Keratinocyte (primary cell): ENCODE results near the gene SPATA24. TPM values are rescaled to one million over a fixed set of nuclear protein-coding genes. Genes with fewer than 3 reads are reported as not detected.

Source experiments
- DNase-seq: peaks from one replicate; pipeline ENCODE4 v3.0.0-alpha.2; 2011; ENCODE audit warnings: low read depth, missing footprints, low spot score
- FAIRE-seq: peaks from 2 replicates; lab custom pipeline; 2011; peaks lifted over from hg19 to GRCh38; lab: Jason Lieb, UNC
- H2AFZ ChIP-seq: 2 replicates; pipeline ENCODE4 v1.6.0; 2012; ENCODE audit warnings: low read length, control low read depth, inconsistent platforms; ENCODE audit not compliant: control insufficient read depth
- H3K27ac ChIP-seq: 2 replicates; pipeline ENCODE4 v1.5.1; 2011; ENCODE audit warnings: low read length; ENCODE audit not compliant: control insufficient read depth, insufficient read depth
- H3K27me3 ChIP-seq: 3 replicates; pipeline ENCODE4 v1.6.0; 2011; ENCODE audit warnings: low read length; ENCODE audit not compliant: control insufficient read depth, insufficient read depth; ENCODE audit errors: extremely low read depth
- H3K36me3 ChIP-seq, 2 experiments: 2 replicates in 1 of 2; 3 replicates in 1 of 2; pipeline ENCODE4 v1.5.1; 2011; ENCODE audit warnings: low read length in 2 of 2, mild to moderate bottlenecking in 1 of 2; ENCODE audit not compliant: control insufficient read depth in 2 of 2, insufficient read depth in 2 of 2; ENCODE audit errors: extremely low read depth in 1 of 2
- H3K4me1 ChIP-seq: 3 replicates; pipeline ENCODE4 v1.5.1; 2011; ENCODE audit warnings: low read length; ENCODE audit not compliant: control insufficient read depth, insufficient read depth; ENCODE audit errors: extremely low read depth
- H3K4me2 ChIP-seq: 3 replicates; pipeline ENCODE4 v1.6.0; 2011; ENCODE audit warnings: low read depth, low read length; ENCODE audit not compliant: control insufficient read depth, insufficient read depth; ENCODE audit errors: extremely low read depth
- H3K4me3 ChIP-seq, 3 experiments: fragments of 200-600 bp in 1 of 3; sonication (generic) in 1 of 3; 2 replicates in 2 of 3; 3 replicates in 1 of 3; pipeline ENCODE4 v1.5.1; 2011 to 2016; ENCODE audit warnings: low read length in 3 of 3, mild to moderate bottlenecking in 3 of 3, control low read depth in 2 of 3, inconsistent platforms in 1 of 3, low read depth in 1 of 3, mixed read lengths in 1 of 3, mixed run types in 1 of 3, moderate library complexity in 1 of 3; ENCODE audit not compliant: control insufficient read depth in 2 of 3, insufficient read depth in 2 of 3; ENCODE audit errors: extremely low read depth in 1 of 3
- H3K79me2 ChIP-seq: 2 replicates; pipeline ENCODE4 v1.6.0; 2012; ENCODE audit warnings: low read length; ENCODE audit not compliant: control insufficient read depth, insufficient read depth
- H3K9ac ChIP-seq: 3 replicates; pipeline ENCODE4 v1.6.0; 2011; ENCODE audit warnings: low read length; ENCODE audit not compliant: control insufficient read depth, insufficient read depth; ENCODE audit errors: extremely low read depth
- H3K9me1 ChIP-seq: 3 replicates; pipeline ENCODE4 v1.6.0; 2011; ENCODE audit warnings: low read length; ENCODE audit not compliant: control insufficient read depth, insufficient read depth; ENCODE audit errors: extremely low read depth
- H3K9me3 ChIP-seq: 2 replicates; pipeline ENCODE4 v1.5.1; 2012; ENCODE audit warnings: low read depth, low read length; ENCODE audit not compliant: control insufficient read depth
- H4K20me1 ChIP-seq: 3 replicates; pipeline ENCODE4 v1.6.0; 2011; ENCODE audit warnings: low read length; ENCODE audit not compliant: control insufficient read depth, insufficient read depth; ENCODE audit errors: extremely low read depth
- EZH2 ChIP-seq: IDR thresholded peaks from one replicate; pipeline ENCODE4 v1.6.1; 2012; ENCODE audit warnings: inconsistent platforms, mild to moderate bottlenecking, low read length, moderate library complexity
- dilution Hi-C: fragments of 300-500 bp; cut with MboI; formaldehyde crosslinking; loops from one replicate; pipeline ENCODE4 v1.7.0; 2020; ENCODE audit warnings: low sequenced_read_pairs; ENCODE audit not compliant: extremely low pct_ligation_motif_present
- polyA plus RNA-seq, 5 experiments: library from polyadenylated mRNA; depleted of rRNA in 3 of 5; stranded (reverse) in 3 of 5; stranded (forward) in 1 of 5; unstranded in 1 of 5; fragments of >200 nt; gene quantifications; 1 replicate in 1 of 5; 2 replicates in 3 of 5; 3 replicates in 1 of 5; pipeline versions ENCODE4 v1.2.1 to v1.2.3, GENCODE V29; 2011 to 2012; ENCODE audit warnings: missing spikeins in 2 of 5, low read depth in 1 of 5, low replicate concordance in 1 of 5
- TF ChIP-seq, protein P1 (sequence below), 3 experiments: IDR thresholded peaks in 1 of 3; conservative IDR thresholded peaks in 1 of 3; optimal IDR thresholded peaks in 1 of 3; 2 replicates in 2 of 3; 3 replicates in 1 of 3; pipeline versions ENCODE3 to v1.5.1; 2011; ENCODE audit warnings: low read length in 3 of 3, mild to moderate bottlenecking in 3 of 3, moderate library complexity in 2 of 3, control low read depth in 1 of 3, inconsistent platforms in 1 of 3; ENCODE audit not compliant: insufficient read depth in 2 of 3; ENCODE audit errors: extremely low read depth in 1 of 3

The SPATA24 gene
- polyA plus RNA-seq, 1 donor (not counting 4 experiments of a cell fraction or from before 2014, with no cell fraction given): 4.9 TPM

DNA sequence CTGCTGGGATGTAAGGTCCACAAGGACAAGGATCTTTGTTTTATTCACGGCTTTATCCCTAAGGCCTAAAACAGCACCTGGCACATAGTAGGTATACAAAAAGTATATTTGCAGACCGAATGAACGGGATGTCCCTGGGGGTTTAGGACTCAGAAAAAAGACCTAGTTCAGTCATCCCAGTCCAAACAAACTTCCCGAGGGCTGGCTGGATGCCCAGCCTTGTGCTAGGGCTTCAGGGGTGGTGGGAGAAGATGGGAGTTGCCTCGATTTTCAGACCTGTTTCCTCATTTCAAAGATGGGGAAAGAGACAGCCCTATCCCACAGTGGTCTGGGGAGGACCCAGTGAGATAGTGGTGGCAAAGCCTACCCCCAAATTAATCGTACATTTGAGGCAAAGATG is 6.0 kb downstream of the SPATA24 start:
- FAIRE-seq (no peak), DNase-seq (no peak)
- H2AFZ ChIP-seq: no peak overlapping the region
- no peaks in the 10 kb centered on the region for H3K27me3 ChIP-seq
- H3K27ac ChIP-seq: no peak overlapping the region
- no peak overlapping the region for H3K9ac ChIP-seq
- no peak overlapping the region for H3K4me2 ChIP-seq
- H3K79me2 ChIP-seq: peaks cover 15% of the 10 kb centered on the region
- no peak overlapping the region for H3K4me3 ChIP-seq
- H3K9me3 ChIP-seq: no peaks in the 10 kb centered on the region
- dilution Hi-C loops: no loop called here
- H4K20me1 ChIP-seq: no peaks in the 10 kb centered on the region
- no peaks in the 10 kb centered on the region for H3K9me1 ChIP-seq
- peaks cover 8% of the 10 kb centered on the region for H3K4me1 ChIP-seq
- no peak for TF ChIP-seq EZH2
- TF ChIP-seq, protein P1, sequence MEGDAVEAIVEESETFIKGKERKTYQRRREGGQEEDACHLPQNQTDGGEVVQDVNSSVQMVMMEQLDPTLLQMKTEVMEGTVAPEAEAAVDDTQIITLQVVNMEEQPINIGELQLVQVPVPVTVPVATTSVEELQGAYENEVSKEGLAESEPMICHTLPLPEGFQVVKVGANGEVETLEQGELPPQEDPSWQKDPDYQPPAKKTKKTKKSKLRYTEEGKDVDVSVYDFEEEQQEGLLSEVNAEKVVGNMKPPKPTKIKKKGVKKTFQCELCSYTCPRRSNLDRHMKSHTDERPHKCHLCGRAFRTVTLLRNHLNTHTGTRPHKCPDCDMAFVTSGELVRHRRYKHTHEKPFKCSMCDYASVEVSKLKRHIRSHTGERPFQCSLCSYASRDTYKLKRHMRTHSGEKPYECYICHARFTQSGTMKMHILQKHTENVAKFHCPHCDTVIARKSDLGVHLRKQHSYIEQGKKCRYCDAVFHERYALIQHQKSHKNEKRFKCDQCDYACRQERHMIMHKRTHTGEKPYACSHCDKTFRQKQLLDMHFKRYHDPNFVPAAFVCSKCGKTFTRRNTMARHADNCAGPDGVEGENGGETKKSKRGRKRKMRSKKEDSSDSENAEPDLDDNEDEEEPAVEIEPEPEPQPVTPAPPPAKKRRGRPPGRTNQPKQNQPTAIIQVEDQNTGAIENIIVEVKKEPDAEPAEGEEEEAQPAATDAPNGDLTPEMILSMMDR (optimal IDR thresholded peaks at IDR 0.05 in 1 of 3, IDR thresholded peaks at IDR 0.05 in 1 of 3, conservative IDR thresholded peaks at IDR 0.05 in 1 of 3; ENCODE audit: extremely low read depth in 1 of 3, insufficient read depth in 2 of 3, low read length in 3 of 3): no peak
- H3K36me3 ChIP-seq: peaks cover 1 to 4% of the 10 kb centered on the region in 2 experiments

DNA sequence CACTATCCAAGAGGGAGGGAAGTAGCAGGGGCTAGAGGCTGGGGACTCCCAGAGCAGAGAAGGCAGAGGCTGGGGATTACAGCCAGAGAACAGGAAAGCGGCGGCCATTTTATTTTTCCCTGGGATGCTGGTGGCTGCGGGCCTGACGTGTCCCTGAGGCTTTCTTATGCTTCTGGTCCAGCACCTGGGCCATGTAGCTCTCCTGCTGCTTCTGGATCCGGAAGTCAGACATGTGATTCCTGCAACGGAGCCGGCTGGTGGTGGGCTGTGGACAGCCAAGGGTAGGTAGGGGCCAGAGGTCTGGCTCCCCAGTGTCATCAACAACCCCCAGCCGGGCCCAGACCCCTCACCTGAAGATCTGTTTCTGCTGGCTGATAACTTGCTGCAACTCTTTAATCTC is 7.2 kb downstream of the SPATA24 start:
- Histone ChIP-seq H3K36me3 (peaks cover 1 to 4% of the 10 kb centered on the region in 2 experiments), H3K4me2 (no peak overlapping the region), H3K4me1 (peaks cover 7% of the 10 kb centered on the region), H4K20me1 (no peaks in the 10 kb centered on the region), H3K27me3 (no peaks in the 10 kb centered on the region), H3K27ac (no peak overlapping the region), H3K4me3 (no peak overlapping the region), H3K9me1 (no peaks in the 10 kb centered on the region), H3K9ac (no peak overlapping the region), H3K79me2 (peaks cover 15% of the 10 kb centered on the region), H2AFZ (no peak overlapping the region), H3K9me3 (no peaks in the 10 kb centered on the region)
- no peak for FAIRE-seq
- TF ChIP-seq, protein P1 (optimal IDR thresholded peaks at IDR 0.05 in 1 of 3, IDR thresholded peaks at IDR 0.05 in 1 of 3, conservative IDR thresholded peaks at IDR 0.05 in 1 of 3; ENCODE audit: extremely low read depth in 1 of 3, insufficient read depth in 2 of 3, low read length in 3 of 3): no peak
- no peak for TF ChIP-seq EZH2
- no peak for DNase-seq
- dilution Hi-C loops: no loop called here
